Measurements from ENCODE around the gene VPREB3.

- no peak for TF ChIP-seq ZNF274 (IDR thresholded peaks at IDR 0.05; ENCODE audit: low read depth, low read length)
- TF ChIP-seq POLR2A (IDR thresholded peaks at IDR 0.05; ENCODE audit: borderline replicate concordance, extremely low read depth, insufficient read depth, insufficient read length) = no peak
- no peak for TF ChIP-seq POLR2AphosphoS5 (IDR thresholded peaks at IDR 0.05; ENCODE audit: low read depth, low read length)
- TF ChIP-seq, protein P1, sequence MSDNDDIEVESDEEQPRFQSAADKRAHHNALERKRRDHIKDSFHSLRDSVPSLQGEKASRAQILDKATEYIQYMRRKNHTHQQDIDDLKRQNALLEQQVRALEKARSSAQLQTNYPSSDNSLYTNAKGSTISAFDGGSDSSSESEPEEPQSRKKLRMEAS (IDR thresholded peaks at IDR 0.05) = no peak
- TF ChIP-seq, protein P2, sequence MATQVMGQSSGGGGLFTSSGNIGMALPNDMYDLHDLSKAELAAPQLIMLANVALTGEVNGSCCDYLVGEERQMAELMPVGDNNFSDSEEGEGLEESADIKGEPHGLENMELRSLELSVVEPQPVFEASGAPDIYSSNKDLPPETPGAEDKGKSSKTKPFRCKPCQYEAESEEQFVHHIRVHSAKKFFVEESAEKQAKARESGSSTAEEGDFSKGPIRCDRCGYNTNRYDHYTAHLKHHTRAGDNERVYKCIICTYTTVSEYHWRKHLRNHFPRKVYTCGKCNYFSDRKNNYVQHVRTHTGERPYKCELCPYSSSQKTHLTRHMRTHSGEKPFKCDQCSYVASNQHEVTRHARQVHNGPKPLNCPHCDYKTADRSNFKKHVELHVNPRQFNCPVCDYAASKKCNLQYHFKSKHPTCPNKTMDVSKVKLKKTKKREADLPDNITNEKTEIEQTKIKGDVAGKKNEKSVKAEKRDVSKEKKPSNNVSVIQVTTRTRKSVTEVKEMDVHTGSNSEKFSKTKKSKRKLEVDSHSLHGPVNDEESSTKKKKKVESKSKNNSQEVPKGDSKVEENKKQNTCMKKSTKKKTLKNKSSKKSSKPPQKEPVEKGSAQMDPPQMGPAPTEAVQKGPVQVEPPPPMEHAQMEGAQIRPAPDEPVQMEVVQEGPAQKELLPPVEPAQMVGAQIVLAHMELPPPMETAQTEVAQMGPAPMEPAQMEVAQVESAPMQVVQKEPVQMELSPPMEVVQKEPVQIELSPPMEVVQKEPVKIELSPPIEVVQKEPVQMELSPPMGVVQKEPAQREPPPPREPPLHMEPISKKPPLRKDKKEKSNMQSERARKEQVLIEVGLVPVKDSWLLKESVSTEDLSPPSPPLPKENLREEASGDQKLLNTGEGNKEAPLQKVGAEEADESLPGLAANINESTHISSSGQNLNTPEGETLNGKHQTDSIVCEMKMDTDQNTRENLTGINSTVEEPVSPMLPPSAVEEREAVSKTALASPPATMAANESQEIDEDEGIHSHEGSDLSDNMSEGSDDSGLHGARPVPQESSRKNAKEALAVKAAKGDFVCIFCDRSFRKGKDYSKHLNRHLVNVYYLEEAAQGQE (IDR thresholded peaks at IDR 0.05; ENCODE audit: low read depth) = no peak
- no peak for TF ChIP-seq CTCF (IDR thresholded peaks at IDR 0.05 in 2 of 3, conservative IDR thresholded peaks at IDR 0.05 in 1 of 3; ENCODE audit: borderline replicate concordance in 1 of 3, insufficient read depth in 1 of 3, low read depth in 2 of 3, low read length in 2 of 3)
Observed at GRCh38 chr22:23803001-23803819, 49.0 kb upstream of the VPREB3 start.

All from HCT116 (cell line).